ENCODE measurements around the gene RHOB. TPM values are rescaled to one million over a fixed set of nuclear protein-coding genes. Genes with fewer than 3 reads are reported as not detected.

Gene RHOB
- total RNA-seq, 1 donor from 2014 or later, result 208 TPM

DNA sequence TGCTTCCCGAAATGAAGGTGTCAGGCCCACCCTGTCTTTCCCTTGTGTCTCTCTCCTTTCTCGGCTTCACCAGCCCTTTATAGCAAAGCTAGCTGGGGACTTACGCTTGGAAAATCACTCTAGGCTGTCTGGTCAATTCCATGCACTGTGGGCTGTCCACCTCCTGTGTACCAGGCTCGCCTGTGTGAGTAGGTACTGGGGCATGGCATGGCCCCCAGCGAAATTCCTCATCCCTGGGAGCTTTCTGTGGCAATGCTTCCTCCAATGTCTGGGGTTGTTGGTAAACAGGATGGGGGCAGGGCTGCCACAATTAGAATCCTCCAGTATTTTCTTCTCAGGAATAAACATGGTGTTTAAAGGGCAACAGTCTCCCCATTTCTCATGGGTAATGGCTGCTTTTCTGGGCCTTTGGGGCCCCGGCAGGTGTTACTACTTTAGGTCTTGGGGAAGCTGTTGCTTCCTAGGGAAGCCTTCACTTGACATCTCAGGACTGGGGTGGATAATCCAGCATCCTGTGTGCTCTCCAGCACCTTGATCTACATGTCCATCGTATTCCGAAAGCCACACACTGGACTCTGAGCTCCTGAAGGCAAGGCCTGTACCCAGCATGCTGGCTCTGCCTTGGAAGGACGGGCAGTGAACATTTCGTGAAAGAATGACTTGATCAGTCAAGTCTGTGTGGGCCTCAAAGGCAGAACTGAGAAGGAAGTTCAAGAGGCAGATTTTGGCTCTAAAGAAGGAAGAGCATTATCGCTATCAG lies 21.1 kb downstream of the RHOB start:
- no peak for ATAC-seq
- intact Hi-C loops (cut with DNase I), result no loop called here

DNA sequence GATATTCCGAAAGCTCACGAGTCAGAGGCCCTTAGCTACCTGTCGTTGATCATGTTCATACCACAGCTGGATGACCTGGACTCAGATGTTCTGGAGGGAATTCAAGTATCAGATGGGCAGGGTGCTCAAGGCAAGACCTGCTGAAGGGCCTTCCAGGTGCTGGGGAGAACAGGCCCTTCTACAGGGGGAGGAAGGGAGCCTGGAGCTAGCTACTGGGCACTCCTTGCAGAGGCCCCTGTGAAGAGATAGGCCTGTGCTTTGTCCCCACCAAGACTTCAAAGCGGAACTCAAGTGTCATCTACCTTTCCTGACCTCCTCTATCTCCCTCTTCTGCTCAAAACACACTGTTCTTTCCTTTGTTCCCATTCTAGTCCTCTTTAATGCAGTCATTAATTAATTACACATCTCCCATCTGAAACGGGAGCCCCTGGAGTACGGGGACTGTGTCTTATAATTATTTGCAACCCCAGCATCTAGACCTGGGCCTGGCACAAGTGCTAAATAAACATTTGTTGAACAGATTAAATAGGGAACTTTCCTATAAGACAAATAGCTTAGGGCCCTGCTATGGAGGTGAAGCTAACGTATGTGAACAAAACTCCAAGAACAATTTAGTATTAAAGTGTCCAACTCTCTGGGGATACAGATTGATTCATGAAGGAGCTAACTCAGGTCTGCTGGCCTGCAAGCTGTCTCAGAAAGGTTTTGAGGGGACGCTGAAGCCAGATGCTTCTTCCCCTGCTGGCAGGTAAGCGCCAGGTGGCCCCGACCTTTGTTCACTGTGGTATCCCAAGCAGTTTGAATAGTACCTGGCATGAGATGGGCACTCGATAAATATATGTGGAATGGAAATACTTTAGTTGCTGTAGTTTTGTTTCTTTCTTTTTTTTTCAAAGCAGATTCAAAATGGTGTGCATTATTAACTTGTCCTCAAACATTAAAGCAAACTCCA lies 22.0 kb downstream of the RHOB start:
- DNase-seq (ENCODE audit: missing footprints), result no peak
- intact Hi-C loops (cut with DNase I), result no loop called here
- no peak for ATAC-seq

More for the DNA sequence above, 21.1 kb downstream of the RHOB start:
- DNase-seq (ENCODE audit: missing footprints), result no peak

DNA sequence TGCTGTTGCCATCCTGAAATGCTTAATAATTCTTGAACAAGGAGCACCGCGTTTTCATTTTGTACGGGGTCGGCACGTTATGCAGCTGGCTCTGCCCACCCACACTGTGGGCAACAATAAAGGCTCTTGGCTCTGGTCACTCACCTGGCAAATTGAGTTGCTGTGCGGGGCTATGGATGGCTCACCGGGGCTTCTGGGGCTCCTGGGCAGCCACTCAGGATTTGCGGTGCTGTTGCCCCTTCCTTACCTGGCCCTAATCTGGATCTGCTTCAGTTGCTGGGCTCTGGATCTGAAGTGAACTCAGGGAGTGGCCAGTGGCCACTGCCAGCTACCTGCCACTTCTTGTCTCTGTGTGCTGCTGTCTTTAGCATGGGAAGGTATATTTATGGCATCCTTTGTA lies 22.7 kb downstream of the RHOB start:
- no peak for DNase-seq (ENCODE audit: missing footprints)
- no peak for ATAC-seq
- intact Hi-C loops (cut with DNase I), result no loop called here

DNA sequence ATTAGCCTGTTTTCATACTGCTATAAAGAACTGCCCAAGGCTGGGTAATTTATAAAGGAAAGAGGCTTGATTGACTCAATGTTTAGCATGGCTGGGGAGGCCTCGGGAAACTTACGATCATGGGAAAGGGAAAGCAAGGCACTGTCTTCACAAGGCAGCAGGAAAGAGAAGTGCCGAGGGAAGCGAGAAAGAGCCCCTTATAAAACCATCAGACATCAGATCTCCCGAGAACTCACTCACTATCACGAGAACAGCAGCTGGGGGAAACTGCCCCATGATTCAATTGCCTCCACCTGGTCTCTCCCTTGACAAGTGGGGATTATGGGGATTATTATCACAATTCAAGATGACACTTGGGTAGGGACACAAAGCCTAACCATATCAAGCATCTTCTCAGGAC lies 23.3 kb downstream of the RHOB start:
- no peak for DNase-seq (ENCODE audit: missing footprints)
- intact Hi-C loops (cut with DNase I), result no loop called here
- ATAC-seq, result no peak

DNA sequence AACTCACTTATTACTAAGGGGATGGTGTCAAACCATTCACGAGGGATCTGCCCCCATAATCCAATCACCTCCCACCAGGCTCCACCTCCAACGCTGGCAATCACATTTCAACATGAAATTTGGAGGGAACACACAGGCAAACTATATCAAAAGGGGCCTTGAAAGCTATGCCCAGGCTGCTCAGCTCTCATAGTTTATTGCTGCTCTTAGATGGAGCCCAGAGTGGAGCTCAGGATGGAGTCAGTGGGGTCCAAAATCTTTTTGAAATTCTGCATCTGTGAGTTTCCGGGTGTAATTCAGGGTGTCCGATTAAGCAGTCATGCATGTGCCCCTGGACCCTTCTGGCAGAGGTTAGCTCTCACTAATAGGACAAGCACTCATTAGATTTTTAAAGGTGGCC lies 24.3 kb downstream of the RHOB start:
- DNase-seq (ENCODE audit: missing footprints) (no peak), ATAC-seq (no peak)
- intact Hi-C loops (cut with DNase I), result no loop called here

DNA sequence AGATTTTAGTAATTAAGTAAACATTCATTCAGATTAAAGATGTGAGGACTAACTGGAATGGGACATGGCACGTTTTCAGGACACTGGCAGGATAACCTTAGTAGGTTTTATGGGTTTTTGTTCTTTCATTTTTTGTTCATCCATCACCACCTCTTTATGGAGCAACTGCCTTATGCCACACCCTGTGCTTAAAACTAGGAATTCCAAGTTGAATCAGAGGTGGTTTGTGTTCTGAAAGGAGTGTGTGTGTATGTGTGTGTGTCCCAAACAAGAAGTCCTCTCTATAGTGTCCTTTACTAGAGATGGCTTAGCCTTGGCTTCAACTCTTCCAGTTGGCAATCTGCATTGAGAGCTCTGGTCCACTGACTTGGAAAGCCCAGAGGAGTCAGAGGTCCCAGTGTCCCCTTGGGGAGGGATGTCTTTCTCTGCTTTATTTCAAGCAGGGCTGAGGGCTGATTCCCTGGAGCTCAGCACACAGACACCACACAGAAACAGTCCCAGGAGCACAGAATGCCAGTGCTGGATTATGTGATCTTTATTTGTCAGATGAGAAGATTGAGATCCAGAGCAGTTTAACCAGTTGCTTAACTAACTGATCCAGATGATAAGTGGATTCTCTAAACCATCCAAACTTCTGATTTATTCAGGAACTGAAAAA lies 25.2 kb downstream of the RHOB start:
- no peak for DNase-seq (ENCODE audit: missing footprints)

DNA sequence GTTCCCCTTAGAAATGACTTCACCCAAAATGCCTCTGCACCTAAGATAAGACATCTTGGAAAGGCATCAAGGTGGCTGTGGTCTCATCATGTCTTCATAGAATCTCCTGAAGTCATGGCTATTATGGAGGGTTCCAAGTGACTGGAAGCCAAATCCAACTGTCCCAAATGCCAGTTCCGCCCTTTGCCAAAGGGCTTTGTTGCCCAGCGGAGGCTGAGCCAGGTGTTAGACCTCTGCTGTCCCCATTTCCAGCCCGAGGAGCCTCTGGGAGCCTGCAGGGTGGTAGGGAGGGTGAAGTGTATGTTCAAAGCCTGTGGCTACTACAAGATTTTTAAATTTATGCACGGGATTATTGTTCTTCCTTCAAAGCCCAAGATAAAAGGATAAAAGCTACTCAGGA lies 25.7 kb downstream of the RHOB start:
- DNase-seq (ENCODE audit: missing footprints) (no peak), ATAC-seq (no peak)
- intact Hi-C loops (cut with DNase I), result no loop called here

More for the DNA sequence above, 25.2 kb downstream of the RHOB start:
- no peak for ATAC-seq
- intact Hi-C loops (cut with DNase I), result no loop called here

DNA sequence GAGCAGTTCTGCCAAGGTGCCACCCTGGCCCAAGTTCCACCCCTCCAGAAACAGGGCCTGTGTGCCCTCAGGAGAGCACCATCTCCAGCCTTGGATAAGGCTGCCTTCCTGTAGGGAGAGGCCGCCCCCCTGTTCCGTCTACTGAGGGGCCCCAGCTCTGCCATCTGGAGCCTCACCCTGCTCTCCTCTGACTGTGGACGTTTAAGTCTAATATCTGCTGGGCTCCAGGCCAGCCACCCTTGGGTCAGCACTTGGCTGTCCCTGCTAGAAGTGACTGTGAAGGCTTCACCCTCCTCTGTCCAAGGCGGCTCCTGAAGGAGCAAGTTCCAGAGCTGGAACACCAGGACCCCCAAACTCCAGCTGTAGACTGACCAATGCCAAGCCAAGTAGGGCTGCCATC lies 26.3 kb downstream of the RHOB start:
- no peak for DNase-seq (ENCODE audit: missing footprints)

DNA sequence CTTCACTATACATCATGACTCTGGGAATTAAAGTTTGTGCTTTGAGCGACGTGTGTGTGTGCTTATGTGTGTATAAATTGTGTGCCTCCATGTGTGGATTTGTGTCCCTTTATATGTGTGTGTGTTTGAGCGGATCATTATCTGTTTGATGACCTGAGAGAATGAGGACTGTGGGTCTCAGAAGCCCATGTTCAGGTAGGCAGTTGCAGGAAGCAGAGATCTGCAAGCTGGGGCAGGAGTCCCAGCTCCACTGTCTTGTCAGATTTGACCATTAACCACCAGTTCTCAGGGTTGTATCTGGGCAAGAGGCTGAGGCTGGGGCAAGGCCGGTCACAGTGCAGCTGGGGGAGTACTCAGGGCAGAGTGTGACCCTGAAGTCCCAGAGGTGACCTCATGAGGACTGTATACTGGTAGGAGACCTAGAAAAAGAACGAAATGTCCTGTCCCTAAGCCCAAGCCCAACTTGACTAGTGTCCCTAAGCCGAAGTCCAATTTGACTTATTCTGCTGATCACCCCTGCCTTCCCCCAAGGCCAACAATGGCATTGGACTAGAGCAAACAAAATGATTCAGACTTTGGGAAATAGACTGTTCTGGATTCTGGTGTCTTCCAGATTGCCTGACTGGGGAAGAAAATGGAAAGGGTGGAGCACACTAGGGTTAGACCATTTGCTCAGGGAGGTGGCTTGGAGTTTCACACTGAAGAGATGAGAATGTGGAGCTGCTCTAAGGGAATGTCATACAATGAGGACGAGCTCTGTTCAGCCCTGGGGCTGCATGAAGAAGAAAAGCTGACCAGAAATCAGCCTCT lies 28.1 kb downstream of the RHOB start:
- intact Hi-C loops (cut with DNase I), result no loop called here
- ATAC-seq (peak; percentile 58), DNase-seq (ENCODE audit: missing footprints) (no peak)

More for the DNA sequence above, 26.3 kb downstream of the RHOB start:
- intact Hi-C loops (cut with DNase I), result no loop called here
- peak; percentile 23 for ATAC-seq

DNA sequence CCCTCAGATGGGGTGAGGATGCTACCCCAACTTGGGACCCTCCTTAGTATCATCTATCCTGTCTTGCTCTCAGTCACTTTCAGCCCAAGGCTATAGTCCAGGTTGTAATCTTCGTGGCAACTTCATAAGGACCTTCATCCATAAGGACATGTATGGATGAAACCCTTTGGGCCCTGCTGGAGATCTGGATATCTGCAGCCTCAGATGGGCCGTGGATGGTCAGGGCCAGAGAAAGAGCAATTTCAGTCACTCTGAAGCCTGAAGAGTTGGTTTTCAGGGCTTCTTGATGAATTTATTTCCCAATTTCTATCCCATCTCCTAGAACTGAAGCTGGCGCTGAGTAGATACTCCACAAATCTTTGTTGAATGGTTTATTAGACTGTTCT lies 28.7 kb downstream of the RHOB start:
- DNase-seq (ENCODE audit: missing footprints) (no peak), ATAC-seq (no peak)
- intact Hi-C loops (cut with DNase I), result no loop called here

DNA sequence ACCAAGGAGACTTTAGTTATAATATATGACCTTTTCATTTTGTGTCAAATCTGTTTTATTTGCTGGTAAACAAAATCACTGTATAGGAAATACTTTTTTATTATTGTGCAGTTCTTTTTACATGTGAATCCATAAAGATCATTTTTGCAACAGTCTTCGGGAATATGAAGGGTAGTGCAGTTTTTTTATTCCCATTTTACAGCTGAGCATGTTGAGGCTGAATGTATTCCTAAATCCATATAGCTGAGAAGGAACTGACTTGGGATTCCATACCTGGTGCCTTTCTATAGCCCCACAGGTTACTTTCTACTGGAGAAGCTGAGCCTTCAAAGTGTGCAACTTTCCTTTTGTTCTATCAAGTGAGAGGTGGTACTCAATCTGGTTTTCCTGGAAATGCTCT lies 29.6 kb downstream of the RHOB start:
- ATAC-seq (no peak), DNase-seq (ENCODE audit: missing footprints) (no peak)
- intact Hi-C loops (cut with DNase I), result loop anchor here (1.0 kb wide), 1 partner anchor 103 kb away; no protein-coding TSS in a partner anchor

DNA sequence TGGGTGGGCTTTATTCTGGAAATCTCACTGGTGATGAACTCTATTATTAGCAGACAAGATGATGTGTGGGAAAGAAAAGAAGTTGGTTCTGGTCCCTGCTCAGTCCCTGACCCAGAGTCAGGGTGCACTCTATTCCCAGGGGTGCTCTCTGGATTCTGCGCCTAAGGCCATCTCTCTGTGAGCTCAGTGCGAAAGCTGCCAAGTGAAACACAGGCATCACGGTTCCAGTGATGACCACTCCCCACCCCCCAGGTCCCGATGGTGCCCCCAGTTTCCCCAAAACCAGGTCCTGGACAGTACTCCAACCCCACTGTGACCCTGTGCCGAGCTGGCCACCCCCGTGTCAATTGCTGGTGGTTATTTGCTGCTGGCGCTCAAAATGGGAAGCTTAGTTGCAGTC lies 30.1 kb downstream of the RHOB start:
- DNase-seq (ENCODE audit: missing footprints) (no peak), ATAC-seq (peak; percentile 32)
- intact Hi-C loops (cut with DNase I), result loop anchor here (1.0 kb wide), 1 partner anchor 102 kb away; no protein-coding TSS in a partner anchor

DNA sequence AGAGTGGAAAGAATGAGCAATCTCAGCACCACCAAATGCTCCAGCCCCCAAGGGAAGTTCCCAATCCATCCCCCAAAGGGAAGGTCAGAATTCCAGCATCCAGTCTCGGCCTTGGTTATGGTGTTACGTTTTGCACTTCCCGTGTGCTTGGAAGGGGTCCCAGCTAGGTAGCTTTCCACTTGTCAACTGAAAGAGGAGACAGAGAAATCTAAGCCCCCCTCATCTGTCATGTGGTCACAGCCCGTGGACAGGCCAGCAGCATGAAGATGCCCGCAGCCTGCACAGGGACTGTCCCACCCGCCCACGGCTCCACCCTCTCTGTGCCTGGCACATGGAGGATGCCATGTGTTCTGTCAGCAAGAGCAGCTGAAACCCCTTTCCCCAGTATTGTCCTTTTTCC lies 32.1 kb downstream of the RHOB start:
- intact Hi-C loops (cut with DNase I), result no loop called here
- ATAC-seq, result no peak
- DNase-seq (ENCODE audit: missing footprints), result no peak

DNA sequence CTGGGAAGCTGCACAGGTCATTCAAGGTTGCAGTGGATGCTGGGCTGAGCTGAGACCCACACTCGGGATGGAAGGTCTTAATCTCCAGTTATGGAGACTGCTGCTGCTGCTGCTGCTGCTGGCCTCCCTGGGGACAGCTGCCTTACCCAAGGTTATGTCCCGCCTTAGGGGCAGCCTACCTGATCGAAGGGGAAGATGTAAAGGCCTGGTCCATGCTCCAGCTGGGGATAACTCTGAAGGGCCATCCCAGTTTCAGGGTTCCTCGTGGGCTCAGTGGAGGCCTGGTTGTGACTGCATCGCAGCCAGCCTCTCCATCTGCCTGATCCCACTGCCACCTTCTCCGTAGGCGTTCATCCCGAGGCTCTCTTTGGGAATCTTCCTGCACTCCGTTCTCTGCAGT lies 33.0 kb downstream of the RHOB start:
- intact Hi-C loops (cut with DNase I), result no loop called here
- ATAC-seq (no peak), DNase-seq (ENCODE audit: missing footprints) (no peak)

DNA sequence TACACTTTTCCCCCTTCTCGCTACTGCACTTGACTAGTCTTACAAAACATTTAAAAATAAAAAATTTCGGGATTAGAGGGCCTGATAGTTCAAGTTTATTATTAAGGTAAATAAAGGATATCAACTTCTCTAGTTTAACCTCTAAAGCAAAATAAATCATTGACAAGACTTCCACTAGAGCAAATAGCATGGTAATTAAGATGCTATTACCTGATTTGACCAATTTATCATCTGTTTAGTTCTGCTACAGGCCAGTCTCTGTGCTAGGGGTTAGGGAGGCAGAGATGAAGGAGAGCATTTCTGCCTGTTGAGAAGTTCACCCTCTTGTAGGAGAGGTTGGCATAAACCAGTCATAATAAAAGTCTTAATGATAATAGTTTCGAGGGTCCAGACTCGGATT lies 34.0 kb downstream of the RHOB start:
- DNase-seq (ENCODE audit: missing footprints) (no peak), ATAC-seq (no peak)
- intact Hi-C loops (cut with DNase I), result no loop called here

DNA sequence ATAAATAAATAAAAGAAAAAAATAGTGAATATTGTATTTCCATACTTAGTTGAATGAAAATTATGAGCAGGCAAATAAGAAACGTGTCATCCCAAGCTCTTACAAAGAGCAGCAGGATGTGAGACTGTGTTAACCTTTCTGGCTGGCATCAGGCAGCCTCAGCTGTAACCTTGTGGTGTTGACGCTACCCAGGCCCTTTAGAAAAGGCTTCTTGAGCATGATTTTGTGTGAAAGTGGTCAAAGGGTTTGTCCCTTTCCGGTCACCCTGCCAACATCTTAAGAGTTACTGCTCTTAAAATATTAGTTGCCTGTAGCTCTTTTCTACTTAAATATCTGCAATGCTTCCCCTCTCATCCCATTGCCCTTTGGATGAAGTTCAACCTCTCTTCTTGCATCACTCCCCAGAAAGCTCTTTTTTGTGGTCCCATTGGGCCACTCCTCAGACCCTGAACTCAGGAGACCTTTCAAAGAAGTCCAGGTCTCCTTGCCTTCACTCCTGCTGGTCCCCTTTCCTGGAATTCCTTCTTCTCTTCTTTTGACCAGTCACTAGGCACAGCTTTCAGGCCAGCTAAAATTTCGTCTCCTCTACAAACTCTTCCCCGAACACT lies 35.0 kb downstream of the RHOB start:
- intact Hi-C loops (cut with DNase I), result no loop called here
- no peak for DNase-seq (ENCODE audit: missing footprints)
- ATAC-seq, result no peak

DNA sequence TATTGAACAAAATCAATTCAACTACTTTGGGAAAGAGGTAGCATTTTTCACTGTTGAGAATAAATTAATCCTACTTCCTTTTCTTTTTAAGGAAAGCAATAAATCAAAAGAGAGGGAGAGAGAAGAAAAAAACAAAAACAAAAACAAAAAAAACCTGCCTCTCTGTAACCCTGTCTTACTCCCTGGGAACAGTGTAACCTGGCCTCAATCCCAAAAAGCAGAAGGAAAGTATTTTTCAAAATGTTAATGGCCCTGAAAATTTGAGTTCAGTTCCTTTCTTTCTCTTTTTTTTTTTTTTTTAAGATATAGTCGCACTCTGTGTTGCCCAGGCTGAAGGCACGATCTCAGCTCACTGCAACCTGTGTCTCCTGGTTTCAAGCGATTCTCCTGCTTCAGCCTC lies 35.9 kb downstream of the RHOB start:
- DNase-seq (ENCODE audit: missing footprints) (no peak), ATAC-seq (no peak)
- intact Hi-C loops (cut with DNase I), result no loop called here

DNA sequence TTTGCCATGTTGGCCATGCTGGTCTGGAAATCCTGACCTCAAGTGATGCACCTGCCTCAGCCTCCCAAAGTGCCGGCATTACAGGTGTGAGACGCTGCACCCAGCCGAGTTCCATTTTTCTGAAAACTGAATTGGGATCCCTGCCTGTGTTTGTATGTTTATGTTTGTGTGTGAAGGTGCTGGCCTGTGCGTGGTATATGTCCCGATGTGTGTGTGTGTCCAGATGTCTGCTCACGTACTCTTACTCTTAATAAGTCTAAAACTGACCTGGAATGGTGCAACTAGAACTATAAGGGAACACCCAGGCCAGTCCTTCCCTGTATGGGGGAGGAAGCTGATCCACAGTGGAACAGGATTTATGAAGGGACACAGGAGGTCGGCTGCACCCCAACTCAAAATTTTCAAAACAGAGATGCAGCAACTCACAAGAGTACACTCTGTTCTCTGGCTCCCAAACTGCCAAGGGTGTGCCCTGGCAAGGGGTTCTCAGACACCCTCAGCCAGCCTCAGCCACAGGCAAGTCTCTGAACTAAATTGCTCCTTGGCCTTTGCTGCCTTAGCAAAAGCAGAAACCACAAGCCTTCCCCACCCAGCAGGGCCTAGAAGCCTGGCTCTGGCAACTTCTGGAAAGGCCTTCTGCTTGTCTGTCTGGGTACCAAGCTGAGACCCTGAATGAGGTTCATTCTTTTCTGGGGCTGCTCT lies 36.5 kb downstream of the RHOB start:
- intact Hi-C loops (cut with DNase I), result no loop called here
- DNase-seq (ENCODE audit: missing footprints) (no peak), ATAC-seq (peak; percentile 69)
